Tibial nerve (tissue), 3 donors: ENCODE data around the gene VMP1.

Source experiments
- POLR2A ChIP-seq, 2 donors: fragments of 450-650 bp; IDR thresholded peaks; one replicate each; pipeline ENCODE4 v1.6.1; 2017; ENCODE audit warnings: antibody characterized with exemption in 2 of 2, mild to moderate bottlenecking in 2 of 2, moderate library complexity in 2 of 2
- TF ChIP-seq, protein P1 (sequence below), 5 experiments: fragments of 200-600 bp in 3 of 5; fragments of 450-650 bp in 2 of 5; sonication (generic) in 3 of 5; IDR thresholded peaks; one replicate each; pipeline ENCODE4 v1.5.1; 2016 to 2019; ENCODE audit warnings: antibody characterized with exemption in 5 of 5, mild to moderate bottlenecking in 3 of 5, moderate library complexity in 2 of 5

DNA sequence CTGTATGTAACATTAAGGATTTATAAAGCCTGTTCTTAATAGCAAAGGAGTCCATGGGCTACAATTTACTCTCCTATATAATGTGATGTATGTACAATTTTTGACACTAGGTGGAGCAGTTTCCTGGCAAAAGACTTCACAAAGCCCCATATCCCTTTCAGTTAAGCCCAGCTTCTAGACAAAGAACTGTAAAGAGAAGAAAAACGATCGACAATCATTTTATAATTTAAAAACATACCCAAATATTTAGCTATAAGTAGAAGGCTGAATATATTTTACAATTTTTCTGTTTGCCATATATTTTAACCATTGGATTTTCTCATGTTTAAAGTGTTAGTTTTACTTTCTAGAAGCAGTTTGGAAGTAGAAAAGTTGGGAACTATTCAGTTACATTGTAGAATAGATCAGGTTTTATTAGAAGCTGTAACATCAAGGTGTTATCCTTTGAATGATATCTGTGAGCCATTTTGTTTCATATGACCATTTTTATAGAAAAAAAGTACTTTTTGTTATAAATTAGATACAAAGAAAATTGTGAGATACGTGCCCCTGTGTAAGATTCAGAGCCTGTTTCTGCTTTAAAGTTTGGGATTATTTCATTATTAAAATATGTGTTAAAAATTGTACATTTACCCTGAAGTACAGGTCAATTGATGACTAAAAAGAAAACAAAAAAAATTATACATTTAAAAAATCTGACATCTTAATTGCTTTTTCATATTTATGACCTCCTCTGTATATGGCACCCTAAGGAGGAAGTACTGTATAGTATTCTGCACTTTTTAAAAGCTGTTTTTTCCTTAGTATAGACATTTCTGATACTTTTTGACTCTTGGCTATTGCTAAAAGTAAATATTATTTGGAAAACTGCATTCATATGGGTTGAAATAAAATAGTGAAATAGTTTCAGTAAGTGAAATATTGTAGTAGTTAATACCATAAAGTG lies 46.3 kb downstream of the VMP1 start:
- TF ChIP-seq, protein P1, sequence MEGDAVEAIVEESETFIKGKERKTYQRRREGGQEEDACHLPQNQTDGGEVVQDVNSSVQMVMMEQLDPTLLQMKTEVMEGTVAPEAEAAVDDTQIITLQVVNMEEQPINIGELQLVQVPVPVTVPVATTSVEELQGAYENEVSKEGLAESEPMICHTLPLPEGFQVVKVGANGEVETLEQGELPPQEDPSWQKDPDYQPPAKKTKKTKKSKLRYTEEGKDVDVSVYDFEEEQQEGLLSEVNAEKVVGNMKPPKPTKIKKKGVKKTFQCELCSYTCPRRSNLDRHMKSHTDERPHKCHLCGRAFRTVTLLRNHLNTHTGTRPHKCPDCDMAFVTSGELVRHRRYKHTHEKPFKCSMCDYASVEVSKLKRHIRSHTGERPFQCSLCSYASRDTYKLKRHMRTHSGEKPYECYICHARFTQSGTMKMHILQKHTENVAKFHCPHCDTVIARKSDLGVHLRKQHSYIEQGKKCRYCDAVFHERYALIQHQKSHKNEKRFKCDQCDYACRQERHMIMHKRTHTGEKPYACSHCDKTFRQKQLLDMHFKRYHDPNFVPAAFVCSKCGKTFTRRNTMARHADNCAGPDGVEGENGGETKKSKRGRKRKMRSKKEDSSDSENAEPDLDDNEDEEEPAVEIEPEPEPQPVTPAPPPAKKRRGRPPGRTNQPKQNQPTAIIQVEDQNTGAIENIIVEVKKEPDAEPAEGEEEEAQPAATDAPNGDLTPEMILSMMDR (IDR thresholded peaks at IDR 0.05), result peak; percentile 49 to 87 (median 66)
- TF ChIP-seq POLR2A (IDR thresholded peaks at IDR 0.05), result no peak
